Vagina (tissue), 2 donors: ENCODE data around the gene RAD54L2. TPM values are rescaled to one million over a fixed set of nuclear protein-coding genes. Genes with fewer than 3 reads are reported as not detected.

Source experiments
- DNase-seq, 2 donors: peaks; one replicate each; pipeline ENCODE4 v3.0.0-alpha.2; 2017; ENCODE audit errors: extremely low spot score in 2 of 2
- H3K27ac ChIP-seq: fragments of 200-600 bp; sonication (generic); one replicate; pipeline ENCODE4 v1.5.1; 2019
- H3K27me3 ChIP-seq: fragments of 200-600 bp; sonication (generic); one replicate; pipeline ENCODE4 v1.5.1; 2019
- H3K36me3 ChIP-seq, 2 donors: fragments of 200-600 bp; sonication (generic); one replicate each; pipeline ENCODE4 v1.5.1; 2017 to 2019
- H3K4me1 ChIP-seq: fragments of 200-600 bp; sonication (generic); one replicate; pipeline ENCODE4 v1.5.1; 2019
- H3K4me3 ChIP-seq, 2 donors: fragments of 200-600 bp; sonication (generic); 1 replicate in 1 of 2; 2 replicates in 1 of 2; pipeline ENCODE4 v1.5.1; 2016 to 2019
- H3K9me3 ChIP-seq: fragments of 200-600 bp; sonication (generic); one replicate; pipeline ENCODE4 v1.5.1; 2019
- POLR2A ChIP-seq, 2 donors: fragments of 450-650 bp; IDR thresholded peaks; one replicate each; pipeline ENCODE4 v1.6.1; 2017; ENCODE audit warnings: antibody characterized with exemption in 2 of 2, mild to moderate bottlenecking in 2 of 2, moderate library complexity in 2 of 2
- POLR2AphosphoS5 ChIP-seq, 2 donors: sonication (generic); formaldehyde crosslinking; IDR thresholded peaks; one replicate each; pipeline ENCODE4 v1.9.0; 2017; ENCODE audit warnings: antibody characterized with exemption in 2 of 2, mild to moderate bottlenecking in 2 of 2, low read depth in 1 of 2; ENCODE audit not compliant: insufficient read depth in 1 of 2
- intact Hi-C: fragments of 100-400 bp; cut with DNase I; formaldehyde crosslinking; loops from one replicate; pipeline ENCODE4 v1.15.1; 2023
- total RNA-seq: library from RNA; depleted of rRNA; stranded (reverse); fragments of >200 nt; gene quantifications from one replicate; pipeline ENCODE4 v1.2.3, GENCODE V29; 2016
- TF ChIP-seq, protein P1 (sequence below), 3 experiments: fragments of 450-650 bp in 2 of 3; fragments of 200-600 bp in 1 of 3; sonication (generic) in 1 of 3; IDR thresholded peaks; one replicate each; pipeline ENCODE4 v1.5.1; 2017 to 2019; ENCODE audit warnings: antibody characterized with exemption in 3 of 3, mild to moderate bottlenecking in 2 of 3, moderate library complexity in 2 of 3

Gene RAD54L2
- total RNA-seq, 1 donor from 2014 or later: 24.3 TPM

DNA sequence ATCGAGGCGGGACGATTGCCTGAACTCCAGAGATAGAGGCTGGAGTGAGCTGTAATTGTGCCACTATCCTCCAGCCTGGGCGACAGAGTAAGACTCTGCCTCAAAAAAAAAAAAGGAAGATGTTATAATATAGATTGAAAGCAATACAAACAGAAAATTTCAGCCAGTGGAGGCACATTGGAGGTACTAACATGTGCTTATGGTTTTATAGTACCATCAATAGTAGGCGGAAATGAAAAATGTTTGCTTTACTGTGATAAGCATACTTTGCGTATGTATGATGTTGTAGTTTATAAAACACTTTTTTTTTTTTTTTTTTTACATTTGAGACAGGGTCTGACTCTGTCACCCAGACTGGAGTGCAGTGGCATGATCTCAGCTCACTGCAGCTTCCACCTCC lies 8.8 kb downstream of the RAD54L2 start:
- Histone ChIP-seq H3K4me1 (no peaks in the 10 kb centered on the region), H3K27ac (no peak overlapping the region), H3K27me3 (no peaks in the 10 kb centered on the region), H3K9me3 (no peaks in the 10 kb centered on the region), H3K4me3 (no peak overlapping the region), H3K36me3 (peaks cover 0 to 5% of the 10 kb centered on the region in 2 donors)
- no peak for DNase-seq
- intact Hi-C loops: no loop called here
- TF ChIP-seq POLR2A (IDR thresholded peaks at IDR 0.05) (no peak), POLR2AphosphoS5 (IDR thresholded peaks at IDR 0.05; ENCODE audit: insufficient read depth in 1 of 2, low read depth in 1 of 2) (no peak)
- TF ChIP-seq, protein P1, sequence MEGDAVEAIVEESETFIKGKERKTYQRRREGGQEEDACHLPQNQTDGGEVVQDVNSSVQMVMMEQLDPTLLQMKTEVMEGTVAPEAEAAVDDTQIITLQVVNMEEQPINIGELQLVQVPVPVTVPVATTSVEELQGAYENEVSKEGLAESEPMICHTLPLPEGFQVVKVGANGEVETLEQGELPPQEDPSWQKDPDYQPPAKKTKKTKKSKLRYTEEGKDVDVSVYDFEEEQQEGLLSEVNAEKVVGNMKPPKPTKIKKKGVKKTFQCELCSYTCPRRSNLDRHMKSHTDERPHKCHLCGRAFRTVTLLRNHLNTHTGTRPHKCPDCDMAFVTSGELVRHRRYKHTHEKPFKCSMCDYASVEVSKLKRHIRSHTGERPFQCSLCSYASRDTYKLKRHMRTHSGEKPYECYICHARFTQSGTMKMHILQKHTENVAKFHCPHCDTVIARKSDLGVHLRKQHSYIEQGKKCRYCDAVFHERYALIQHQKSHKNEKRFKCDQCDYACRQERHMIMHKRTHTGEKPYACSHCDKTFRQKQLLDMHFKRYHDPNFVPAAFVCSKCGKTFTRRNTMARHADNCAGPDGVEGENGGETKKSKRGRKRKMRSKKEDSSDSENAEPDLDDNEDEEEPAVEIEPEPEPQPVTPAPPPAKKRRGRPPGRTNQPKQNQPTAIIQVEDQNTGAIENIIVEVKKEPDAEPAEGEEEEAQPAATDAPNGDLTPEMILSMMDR (IDR thresholded peaks at IDR 0.05): no peak

- Histone ChIP-seq H3K4me3 (no peak overlapping the region), H3K27me3 (no peaks in the 10 kb centered on the region), H3K4me1 (no peaks in the 10 kb centered on the region), H3K36me3 (no peaks in the 10 kb centered on the region), H3K27ac (no peak overlapping the region), H3K9me3 (no peaks in the 10 kb centered on the region)
- TF ChIP-seq POLR2AphosphoS5 (IDR thresholded peaks at IDR 0.05; ENCODE audit: insufficient read depth in 1 of 2, low read depth in 1 of 2): no peak
- no peak for TF ChIP-seq POLR2A (IDR thresholded peaks at IDR 0.05)
- TF ChIP-seq, protein P1 (IDR thresholded peaks at IDR 0.05): no peak
- intact Hi-C loops: no loop called here
- DNase-seq: no peak
These were observed 10.8 kb downstream of the RAD54L2 start for GRCh38 chr3:51549311-51549710.

- Histone ChIP-seq H3K4me1 (no peaks in the 10 kb centered on the region), H3K9me3 (no peaks in the 10 kb centered on the region), H3K27ac (no peak overlapping the region), H3K4me3 (no peak overlapping the region), H3K27me3 (no peaks in the 10 kb centered on the region), H3K36me3 (no peaks in the 10 kb centered on the region)
- DNase-seq: no peak
- TF ChIP-seq, protein P1 (IDR thresholded peaks at IDR 0.05): no peak
- TF ChIP-seq POLR2AphosphoS5 (IDR thresholded peaks at IDR 0.05; ENCODE audit: insufficient read depth in 1 of 2, low read depth in 1 of 2) (no peak), POLR2A (IDR thresholded peaks at IDR 0.05) (no peak)
- intact Hi-C loops: no loop called here
These were observed 11.7 kb downstream of the RAD54L2 start for GRCh38 chr3:51550080-51550819.

DNA sequence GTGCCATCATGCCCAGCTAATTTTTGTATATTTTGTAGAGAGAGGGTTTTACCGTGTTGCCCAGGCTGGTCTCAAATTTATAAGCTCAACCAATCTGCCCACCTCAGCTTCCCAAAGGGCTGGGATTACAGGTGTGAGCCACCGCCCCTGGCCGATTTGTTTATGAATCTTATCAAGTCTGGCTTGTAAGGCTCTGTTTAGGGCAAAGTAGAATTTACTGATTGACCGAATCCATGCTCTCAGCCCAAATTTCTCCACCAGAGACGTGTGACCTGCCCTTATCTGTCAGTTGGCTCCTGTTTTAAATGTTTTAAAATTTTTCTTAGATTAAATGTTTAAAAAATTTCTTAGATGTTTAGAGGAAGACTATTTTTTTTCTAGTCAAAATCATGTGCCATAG lies 19.5 kb downstream of the RAD54L2 start:
- intact Hi-C loops: no loop called here
- DNase-seq: no peak

More for the DNA sequence above, 19.5 kb downstream of the RAD54L2 start:
- H3K9me3 ChIP-seq: no peaks in the 10 kb centered on the region
- H3K4me1 ChIP-seq: peaks cover 15% of the 10 kb centered on the region
- H3K27me3 ChIP-seq: no peaks in the 10 kb centered on the region
- TF ChIP-seq POLR2AphosphoS5 (IDR thresholded peaks at IDR 0.05; ENCODE audit: insufficient read depth in 1 of 2, low read depth in 1 of 2) (no peak), POLR2A (IDR thresholded peaks at IDR 0.05) (no peak)
- TF ChIP-seq, protein P1 (IDR thresholded peaks at IDR 0.05): no peak
- H3K36me3 ChIP-seq: no peaks in the 10 kb centered on the region
- H3K4me3 ChIP-seq: no peak overlapping the region
- H3K27ac ChIP-seq: no peak overlapping the region
